HepG2 (cell line): ENCODE results near the gene TRIM44.

ENCODE experiments used
- MZF1 ChIP-seq: sonication (generic); formaldehyde crosslinking; IDR thresholded peaks from 2 replicates; pipeline ENCODE4 v1.8.1; 2023; ENCODE audit warnings: mild to moderate bottlenecking, missing genetic modification reagents, borderline replicate concordance
- PHF20 ChIP-seq: sonication (generic); formaldehyde crosslinking; IDR thresholded peaks from 2 replicates; pipeline ENCODE4 v1.5.0; 2020; ENCODE audit warnings: mild to moderate bottlenecking, missing genetic modification reagents
- PHF8 ChIP-seq: sonication (generic); formaldehyde crosslinking; IDR thresholded peaks from 2 replicates; pipeline ENCODE4 v1.5.0; 2020; ENCODE audit warnings: missing genetic modification reagents
- POLR2A ChIP-seq, 2 experiments: IDR thresholded peaks; 2 replicates each; pipeline ENCODE4 v1.6.1; 2011; ENCODE audit warnings: low read depth in 2 of 2, low read length in 2 of 2, mild to moderate bottlenecking in 1 of 2, moderate library complexity in 1 of 2; ENCODE audit not compliant: insufficient read depth in 1 of 2
- POLR2AphosphoS5 ChIP-seq: IDR thresholded peaks from 2 replicates; pipeline ENCODE4 v1.6.1; 2012; ENCODE audit warnings: low read depth, low read length
- SP1 ChIP-seq, 2 experiments: fragments of 450-650 bp in 1 of 2; sonication (generic) in 1 of 2; formaldehyde crosslinking in 1 of 2; IDR thresholded peaks; 2 replicates each; pipeline versions ENCODE4 v1.4.0 to v1.6.1; 2016 to 2020; ENCODE audit warnings: missing genetic modification reagents in 1 of 2
- ZKSCAN1 ChIP-seq: fragments of 150-350 bp; IDR thresholded peaks from 2 replicates; pipeline ENCODE4 v1.6.1; 2014; ENCODE audit warnings: low read length
- ZNF24 ChIP-seq: fragments of 450-650 bp; IDR thresholded peaks from 2 replicates; pipeline ENCODE4 v1.6.1; 2017; ENCODE audit warnings: antibody characterized with exemption, mild to moderate bottlenecking
- TF ChIP-seq, protein P1 (sequence below): IDR thresholded peaks from 2 replicates; pipeline ENCODE4 v1.6.1; 2016; ENCODE audit warnings: low read depth, missing genetic modification reagents, missing compliant biosample characterization
- TF ChIP-seq, protein P2 (sequence below): sonication (generic); formaldehyde crosslinking; IDR thresholded peaks from 2 replicates; pipeline ENCODE4 v1.9.0; 2021; ENCODE audit warnings: missing genetic modification reagents, borderline replicate concordance
- TF ChIP-seq, protein P3 (sequence below): IDR thresholded peaks from 2 replicates; pipeline ENCODE4 v1.6.1; 2016; ENCODE audit warnings: missing biosample characterization, missing genetic modification reagents, low read depth

DNA sequence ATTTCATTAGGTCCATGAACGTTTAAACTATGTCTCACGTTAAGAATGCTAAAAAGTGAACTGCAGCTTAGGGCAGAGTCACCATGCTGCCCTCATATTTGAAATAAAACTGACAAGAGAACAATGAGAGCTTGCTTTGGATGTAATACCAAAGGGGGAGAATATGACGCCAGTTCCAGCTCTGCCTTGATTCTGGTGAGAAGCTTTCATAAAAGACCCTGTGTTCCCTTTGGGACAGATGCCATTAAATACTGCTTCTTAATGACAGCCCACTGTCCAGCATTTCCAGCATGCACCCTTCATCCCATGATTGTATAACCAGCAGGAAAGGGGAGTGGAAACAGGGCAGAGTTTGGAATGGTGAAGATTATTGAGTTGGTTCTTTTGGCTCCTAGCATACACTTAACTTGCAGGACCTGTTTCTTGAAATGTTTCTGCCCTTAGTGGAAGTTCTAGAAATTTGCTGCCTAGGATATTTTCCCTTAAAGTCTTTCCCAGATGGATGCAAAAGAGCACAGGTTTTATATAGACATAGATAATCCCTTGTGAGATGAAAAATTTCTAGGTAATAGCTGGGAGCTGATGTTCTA, 142.0 kb downstream of the TRIM44 start:
- TF ChIP-seq POLR2A (IDR thresholded peaks at IDR 0.05; ENCODE audit: insufficient read depth in 1 of 2, low read depth in 2 of 2, low read length in 2 of 2) (no peak), ZNF24 (no peak), ZKSCAN1 (no peak), PHF8 (no peak), SP1 (IDR thresholded peaks at IDR 0.05) (no peak), SP1 (CRISPR knock-in tag; IDR thresholded peaks at IDR 0.05) (no peak), MZF1 (CRISPR knock-in tag) (no peak), PHF20 (CRISPR knock-in tag) (no peak), POLR2AphosphoS5 (no peak)
- TF ChIP-seq, protein P1, sequence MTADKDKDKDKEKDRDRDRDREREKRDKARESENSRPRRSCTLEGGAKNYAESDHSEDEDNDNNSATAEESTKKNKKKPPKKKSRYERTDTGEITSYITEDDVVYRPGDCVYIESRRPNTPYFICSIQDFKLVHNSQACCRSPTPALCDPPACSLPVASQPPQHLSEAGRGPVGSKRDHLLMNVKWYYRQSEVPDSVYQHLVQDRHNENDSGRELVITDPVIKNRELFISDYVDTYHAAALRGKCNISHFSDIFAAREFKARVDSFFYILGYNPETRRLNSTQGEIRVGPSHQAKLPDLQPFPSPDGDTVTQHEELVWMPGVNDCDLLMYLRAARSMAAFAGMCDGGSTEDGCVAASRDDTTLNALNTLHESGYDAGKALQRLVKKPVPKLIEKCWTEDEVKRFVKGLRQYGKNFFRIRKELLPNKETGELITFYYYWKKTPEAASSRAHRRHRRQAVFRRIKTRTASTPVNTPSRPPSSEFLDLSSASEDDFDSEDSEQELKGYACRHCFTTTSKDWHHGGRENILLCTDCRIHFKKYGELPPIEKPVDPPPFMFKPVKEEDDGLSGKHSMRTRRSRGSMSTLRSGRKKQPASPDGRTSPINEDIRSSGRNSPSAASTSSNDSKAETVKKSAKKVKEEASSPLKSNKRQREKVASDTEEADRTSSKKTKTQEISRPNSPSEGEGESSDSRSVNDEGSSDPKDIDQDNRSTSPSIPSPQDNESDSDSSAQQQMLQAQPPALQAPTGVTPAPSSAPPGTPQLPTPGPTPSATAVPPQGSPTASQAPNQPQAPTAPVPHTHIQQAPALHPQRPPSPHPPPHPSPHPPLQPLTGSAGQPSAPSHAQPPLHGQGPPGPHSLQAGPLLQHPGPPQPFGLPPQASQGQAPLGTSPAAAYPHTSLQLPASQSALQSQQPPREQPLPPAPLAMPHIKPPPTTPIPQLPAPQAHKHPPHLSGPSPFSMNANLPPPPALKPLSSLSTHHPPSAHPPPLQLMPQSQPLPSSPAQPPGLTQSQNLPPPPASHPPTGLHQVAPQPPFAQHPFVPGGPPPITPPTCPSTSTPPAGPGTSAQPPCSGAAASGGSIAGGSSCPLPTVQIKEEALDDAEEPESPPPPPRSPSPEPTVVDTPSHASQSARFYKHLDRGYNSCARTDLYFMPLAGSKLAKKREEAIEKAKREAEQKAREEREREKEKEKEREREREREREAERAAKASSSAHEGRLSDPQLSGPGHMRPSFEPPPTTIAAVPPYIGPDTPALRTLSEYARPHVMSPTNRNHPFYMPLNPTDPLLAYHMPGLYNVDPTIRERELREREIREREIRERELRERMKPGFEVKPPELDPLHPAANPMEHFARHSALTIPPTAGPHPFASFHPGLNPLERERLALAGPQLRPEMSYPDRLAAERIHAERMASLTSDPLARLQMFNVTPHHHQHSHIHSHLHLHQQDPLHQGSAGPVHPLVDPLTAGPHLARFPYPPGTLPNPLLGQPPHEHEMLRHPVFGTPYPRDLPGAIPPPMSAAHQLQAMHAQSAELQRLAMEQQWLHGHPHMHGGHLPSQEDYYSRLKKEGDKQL: no peak
- TF ChIP-seq, protein P2, sequence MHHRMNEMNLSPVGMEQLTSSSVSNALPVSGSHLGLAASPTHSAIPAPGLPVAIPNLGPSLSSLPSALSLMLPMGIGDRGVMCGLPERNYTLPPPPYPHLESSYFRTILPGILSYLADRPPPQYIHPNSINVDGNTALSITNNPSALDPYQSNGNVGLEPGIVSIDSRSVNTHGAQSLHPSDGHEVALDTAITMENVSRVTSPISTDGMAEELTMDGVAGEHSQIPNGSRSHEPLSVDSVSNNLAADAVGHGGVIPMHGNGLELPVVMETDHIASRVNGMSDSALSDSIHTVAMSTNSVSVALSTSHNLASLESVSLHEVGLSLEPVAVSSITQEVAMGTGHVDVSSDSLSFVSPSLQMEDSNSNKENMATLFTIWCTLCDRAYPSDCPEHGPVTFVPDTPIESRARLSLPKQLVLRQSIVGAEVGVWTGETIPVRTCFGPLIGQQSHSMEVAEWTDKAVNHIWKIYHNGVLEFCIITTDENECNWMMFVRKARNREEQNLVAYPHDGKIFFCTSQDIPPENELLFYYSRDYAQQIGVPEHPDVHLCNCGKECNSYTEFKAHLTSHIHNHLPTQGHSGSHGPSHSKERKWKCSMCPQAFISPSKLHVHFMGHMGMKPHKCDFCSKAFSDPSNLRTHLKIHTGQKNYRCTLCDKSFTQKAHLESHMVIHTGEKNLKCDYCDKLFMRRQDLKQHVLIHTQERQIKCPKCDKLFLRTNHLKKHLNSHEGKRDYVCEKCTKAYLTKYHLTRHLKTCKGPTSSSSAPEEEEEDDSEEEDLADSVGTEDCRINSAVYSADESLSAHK (CRISPR knock-in tag): no peak
- TF ChIP-seq, protein P3, sequence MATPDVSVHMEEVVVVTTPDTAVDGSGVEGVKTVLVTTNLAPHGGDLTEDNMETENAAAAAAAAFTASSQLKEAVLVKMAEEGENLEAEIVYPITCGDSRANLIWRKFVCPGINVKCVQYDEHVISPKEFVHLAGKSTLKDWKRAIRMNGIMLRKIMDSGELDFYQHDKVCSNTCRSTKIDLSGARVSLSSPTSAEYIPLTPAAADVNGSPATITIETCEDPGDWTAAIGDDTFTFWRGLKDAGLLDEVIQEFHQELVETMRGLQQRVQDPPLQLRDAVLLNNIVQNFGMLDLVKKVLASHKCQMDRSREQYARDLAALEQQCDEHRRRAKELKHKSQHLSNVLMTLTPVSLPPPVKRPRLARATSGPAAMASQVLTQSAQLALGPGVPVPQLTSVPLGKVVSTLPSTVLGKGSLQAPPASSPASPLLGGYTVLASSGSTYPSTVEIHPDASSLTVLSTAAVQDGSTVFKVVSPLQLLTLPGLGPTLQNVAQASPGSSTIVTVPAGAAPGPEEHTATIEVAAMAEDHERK (CRISPR knock-in tag): no peak
